ENCODE measurements around the gene IQGAP2. TPM values are rescaled to one million over a fixed set of nuclear protein-coding genes. Genes with fewer than 3 reads are reported as not detected.
"Not testable (repeated sequence)": the region's sequence is repeated elsewhere in the genome, so short reads cannot be mapped to it uniquely, and the experiment has no call there.

IQGAP2 gene
- total RNA-seq, 4 donors from 2014 or later = 22.6 to 63.9 (median 28.3) TPM

DNA sequence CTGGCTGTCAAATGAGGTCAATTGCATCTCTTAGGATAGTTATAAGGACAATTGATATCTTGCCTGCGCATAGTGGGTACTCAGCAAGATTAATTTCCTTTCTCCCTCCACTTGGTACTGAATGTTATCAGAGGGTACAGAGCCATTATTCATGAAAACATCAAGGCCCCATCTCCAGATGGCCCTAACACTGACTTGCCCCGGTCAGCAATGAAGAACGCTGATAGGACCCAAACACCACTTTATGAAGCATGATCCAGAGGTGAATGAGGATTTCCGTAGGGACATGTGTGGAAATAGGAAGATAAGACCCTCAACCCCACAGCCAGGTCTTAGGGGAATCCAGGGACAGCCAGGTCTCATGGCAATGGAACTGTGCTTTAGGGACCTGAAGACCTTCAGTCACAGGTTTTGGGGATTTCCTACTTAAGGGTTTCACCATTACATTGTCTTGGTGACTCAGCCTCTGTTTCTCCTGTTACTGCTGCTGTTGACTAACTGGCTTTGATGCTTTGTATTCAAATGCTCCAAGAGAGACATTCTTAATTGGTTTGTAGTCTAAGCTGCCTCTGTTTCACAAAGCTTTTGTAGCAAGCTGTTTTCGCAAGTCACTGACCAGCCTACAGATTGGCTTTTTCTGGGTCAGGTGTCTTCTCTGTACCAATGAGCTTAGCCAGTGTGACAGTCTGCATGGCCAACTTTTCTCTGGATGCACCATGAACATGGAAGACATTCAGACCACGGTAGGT, 35.3 kb upstream of the IQGAP2 start:
- no peak for TF ChIP-seq CTCF (IDR thresholded peaks at IDR 0.05)
- DNase-seq (ENCODE audit: low spot score) (no peak), ATAC-seq (ENCODE audit: low FRiP score) (no peak)

DNA sequence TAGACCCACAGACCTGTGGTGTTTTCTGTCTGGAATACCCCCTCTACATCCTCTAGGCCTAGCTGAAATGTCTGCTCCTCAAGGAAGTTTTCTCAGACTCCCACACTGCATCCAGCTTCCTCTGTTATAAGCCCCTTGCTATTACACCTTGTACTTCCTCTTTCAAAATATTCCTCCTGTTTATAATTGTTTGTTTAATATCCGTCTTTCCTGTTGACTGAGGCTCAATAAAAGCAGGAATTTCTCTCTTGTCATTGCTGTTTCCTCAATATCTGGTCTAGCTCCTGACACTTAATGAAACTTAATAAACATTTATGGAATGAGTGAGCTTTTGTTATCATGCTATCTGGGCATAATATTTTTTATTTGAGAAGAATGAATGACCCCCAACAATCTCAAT, 34.1 kb upstream of the IQGAP2 start:
- ATAC-seq (ENCODE audit: low FRiP score) (no peak), DNase-seq (ENCODE audit: low spot score) (no peak)
- TF ChIP-seq CTCF (IDR thresholded peaks at IDR 0.05) = no peak

- DNase-seq (ENCODE audit: low spot score); ATAC-seq (ENCODE audit: low FRiP score): not testable (repeated sequence)
Measured at GRCh38 chr5:76369668-76370067, 33.4 kb upstream of the IQGAP2 start.

- TF ChIP-seq CTCF (IDR thresholded peaks at IDR 0.05) = no peak
- no peak for ATAC-seq (ENCODE audit: low FRiP score)
- DNase-seq (ENCODE audit: low spot score) = no peak
Measured at GRCh38 chr5:76371960-76372322, 31.1 kb upstream of the IQGAP2 start.

DNA sequence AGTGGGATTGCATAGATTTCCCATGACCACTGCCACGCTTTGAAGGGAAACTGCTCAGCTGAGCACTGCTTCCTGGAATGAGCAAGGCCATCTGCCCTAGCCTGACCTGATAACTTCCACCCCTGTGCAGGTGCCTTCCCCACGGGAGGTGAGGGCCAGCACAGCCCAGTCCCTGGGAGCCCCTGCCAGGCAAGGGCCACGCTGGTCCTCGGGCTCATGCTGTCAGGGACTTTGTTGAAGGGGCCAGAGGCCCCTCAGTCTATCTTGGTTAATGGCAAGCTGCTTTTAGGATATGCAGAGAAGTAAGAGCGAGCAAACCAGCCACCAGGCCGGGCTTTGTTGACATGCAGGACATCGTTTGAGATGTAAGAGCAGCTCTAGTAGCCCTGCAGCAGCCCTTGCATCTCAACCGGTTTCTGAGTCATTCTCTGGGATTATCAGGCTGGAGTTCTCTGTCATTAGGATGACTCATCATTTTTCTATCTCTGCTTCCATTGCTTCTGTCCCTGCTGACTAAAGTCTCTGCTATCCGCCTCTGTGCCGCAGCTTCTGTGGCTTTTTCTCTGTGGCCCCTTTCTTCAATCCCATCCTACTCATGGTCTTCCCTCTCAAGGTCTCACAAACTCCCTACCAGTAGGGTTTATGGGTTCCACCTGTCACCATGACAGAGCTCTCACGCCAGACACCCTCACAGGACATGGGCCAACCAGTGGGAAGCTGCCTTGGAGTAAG, 30.6 kb upstream of the IQGAP2 start:
- TF ChIP-seq CTCF (IDR thresholded peaks at IDR 0.05) = no peak
- no peak for ATAC-seq (ENCODE audit: low FRiP score)
- DNase-seq (ENCODE audit: low spot score) = no peak

- no peak for DNase-seq (ENCODE audit: low spot score)
- no peak for ATAC-seq (ENCODE audit: low FRiP score)
- no peak for TF ChIP-seq CTCF (IDR thresholded peaks at IDR 0.05)
Measured at GRCh38 chr5:76376148-76376865, 26.8 kb upstream of the IQGAP2 start.

- TF ChIP-seq CTCF (IDR thresholded peaks at IDR 0.05) = no peak
- DNase-seq (ENCODE audit: low spot score) = no peak
- ATAC-seq (ENCODE audit: low FRiP score) = no peak
Measured at GRCh38 chr5:76376866-76377230, 26.2 kb upstream of the IQGAP2 start.

Data from omental fat pad (tissue), 4 donors.